Measurements from ENCODE around the gene TBX6. TPM values are rescaled to one million over a fixed set of nuclear protein-coding genes. Genes with fewer than 3 reads are reported as not detected.

The TBX6 gene
- total and polyA plus RNA-seq, 2 donors (not counting 3 experiments of a cell fraction or from before 2014, with no cell fraction given): 0.40 to 0.60 TPM

DNA sequence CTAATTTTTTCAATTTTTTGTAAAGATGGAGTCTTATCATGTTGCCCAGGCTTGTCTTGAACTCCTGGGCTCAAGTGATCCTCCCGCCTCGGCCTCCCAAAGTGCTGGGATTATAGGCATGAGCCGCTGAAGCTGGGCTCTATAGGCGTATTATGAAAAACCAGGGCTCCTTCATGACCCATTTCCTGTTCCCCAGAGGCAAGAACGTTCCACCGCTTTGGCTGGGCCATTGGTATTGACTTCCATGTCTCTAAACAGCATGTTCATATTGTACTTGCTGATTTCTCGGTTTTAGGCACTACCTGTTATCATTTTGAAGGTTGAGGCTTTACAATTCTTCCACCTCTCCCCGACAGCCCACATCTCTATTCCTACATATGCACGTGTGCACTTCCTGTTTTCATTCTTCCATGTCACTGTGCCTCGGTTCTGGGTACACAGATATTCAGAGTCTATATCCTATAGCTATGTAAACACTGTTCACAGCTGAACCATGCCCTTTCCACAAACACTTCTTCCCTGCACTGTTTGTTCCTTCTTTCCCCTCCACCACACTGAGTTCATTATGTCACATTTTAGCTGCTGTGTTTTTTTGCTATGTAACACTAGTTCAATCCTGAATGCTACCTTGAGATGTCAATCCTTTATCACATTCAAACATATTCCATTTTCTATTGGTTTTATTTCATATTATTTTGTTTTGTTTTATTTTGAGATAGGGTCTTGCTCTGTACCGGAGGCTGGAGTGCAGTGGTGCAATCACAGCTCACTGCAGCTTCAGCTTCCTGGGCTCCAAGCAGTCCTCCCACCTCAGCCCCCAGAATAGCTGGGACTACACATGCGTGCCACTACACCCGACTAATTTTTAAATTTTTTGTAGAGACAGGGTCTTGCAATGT, 48.1 kb upstream of the TBX6 start:
- Histone ChIP-seq H3K9me1 (replicated peaks; ENCODE audit: control insufficient read depth, extremely low read depth, insufficient read depth, low read length) (no peaks in the 10 kb centered on the region), H3K27me3 (ENCODE audit: control insufficient read depth in 2 of 2, insufficient read depth in 2 of 2, low read length in 2 of 2) (no peaks in the 10 kb centered on the region), H3K36me3 (ENCODE audit: control insufficient read depth in 2 of 2, extremely low read depth in 1 of 2, insufficient read depth in 2 of 2, low read length in 2 of 2) (no peaks in the 10 kb centered on the region), H3K4me3 (replicated peaks in 1 of 3; ENCODE audit: insufficient read depth in 1 of 3, low read depth in 1 of 3, low read length in 3 of 3) (no peak overlapping the region), H3K9me3 (replicated peaks; ENCODE audit: control insufficient read depth, insufficient read depth, low read length) (no peaks in the 10 kb centered on the region), H3K4me2 (ENCODE audit: insufficient read depth, low read length) (no peak overlapping the region), H3K4me1 (ENCODE audit: control insufficient read depth, extremely low read depth, insufficient read depth, low read length) (no peaks in the 10 kb centered on the region), H3K79me2 (ENCODE audit: control insufficient read depth, insufficient read depth, low read length) (no peaks in the 10 kb centered on the region), H3K9ac (replicated peaks; ENCODE audit: extremely low read depth, insufficient read depth, low read length) (no peak overlapping the region), H2AFZ (ENCODE audit: low read depth, low read length) (no peak overlapping the region), H4K20me1 (replicated peaks; ENCODE audit: control insufficient read depth, extremely low read depth, insufficient read depth, low read length) (no peaks in the 10 kb centered on the region), H3K27ac (ENCODE audit: insufficient read depth, low read depth, low read length) (no peak overlapping the region)
- BruUV-seq (replicated peaks): no TSS peak
- no peak for TF ChIP-seq MYC (IDR thresholded peaks at IDR 0.05; ENCODE audit: low read depth, low read length)
- TF ChIP-seq FOS (IDR thresholded peaks at IDR 0.05; ENCODE audit: borderline replicate concordance, insufficient read depth, low read length): no peak
- TF ChIP-seq, protein P1, sequence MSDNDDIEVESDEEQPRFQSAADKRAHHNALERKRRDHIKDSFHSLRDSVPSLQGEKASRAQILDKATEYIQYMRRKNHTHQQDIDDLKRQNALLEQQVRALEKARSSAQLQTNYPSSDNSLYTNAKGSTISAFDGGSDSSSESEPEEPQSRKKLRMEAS (IDR thresholded peaks at IDR 0.05; ENCODE audit: insufficient read depth, insufficient read length): no peak
- ChIA-PET CTCF (interaction anchor here (1.5 kb wide), 1 partner anchor 28 kb away, joined by 3 read pairs; no protein-coding TSS in a partner anchor), POLR2A (no interaction called here)
- DNase-seq (ENCODE audit: low read depth, low spot score) (no peak), FAIRE-seq (no peak)
- dilution Hi-C loops (cut with MboI; ENCODE audit: extremely low pct_ligation_motif_present, low sequenced_read_pairs) (no loop called here), intact Hi-C loops (cut with micrococcal nuclease) (no loop called here)

DNA sequence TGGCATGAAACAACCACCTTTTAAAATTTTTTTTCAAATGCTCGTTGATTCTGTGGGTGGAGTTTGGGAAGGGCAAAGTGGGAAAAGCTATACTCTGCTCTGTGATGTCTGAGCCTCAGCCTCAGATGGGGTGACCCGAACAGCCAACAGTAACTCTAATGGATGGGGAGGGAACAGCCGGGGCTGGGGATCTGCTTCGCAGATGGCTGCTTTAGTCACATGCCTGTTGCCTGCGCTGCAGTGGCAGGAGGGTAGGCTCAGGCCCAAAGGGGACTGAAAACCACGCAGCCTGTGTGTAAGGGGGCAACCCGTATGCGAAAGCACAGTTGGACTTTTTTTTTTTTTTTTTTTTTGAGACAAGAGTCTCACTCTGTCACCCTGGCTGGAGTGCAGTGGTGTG, 46.2 kb upstream of the TBX6 start:
- CTCF ChIA-PET: interaction anchor here (1.2 kb wide), 1 partner anchor 106 kb away, joined by 3 read pairs; no protein-coding TSS in a partner anchor
- no peaks in the 10 kb centered on the region for H3K79me2 ChIP-seq (ENCODE audit: control insufficient read depth, insufficient read depth, low read length)
- BruUV-seq (replicated peaks): no TSS peak
- no peaks in the 10 kb centered on the region for H3K4me1 ChIP-seq (ENCODE audit: control insufficient read depth, extremely low read depth, insufficient read depth, low read length)
- H3K4me2 ChIP-seq (ENCODE audit: insufficient read depth, low read length): no peak overlapping the region
- H3K9me1 ChIP-seq (replicated peaks; ENCODE audit: control insufficient read depth, extremely low read depth, insufficient read depth, low read length): no peaks in the 10 kb centered on the region
- no peaks in the 10 kb centered on the region for H4K20me1 ChIP-seq (replicated peaks; ENCODE audit: control insufficient read depth, extremely low read depth, insufficient read depth, low read length)
- H3K27me3 ChIP-seq (ENCODE audit: control insufficient read depth in 2 of 2, insufficient read depth in 2 of 2, low read length in 2 of 2): no peaks in the 10 kb centered on the region
- no peak overlapping the region for H3K9ac ChIP-seq (replicated peaks; ENCODE audit: extremely low read depth, insufficient read depth, low read length)
- no peaks in the 10 kb centered on the region for H3K9me3 ChIP-seq (replicated peaks; ENCODE audit: control insufficient read depth, insufficient read depth, low read length)
- FAIRE-seq (no peak), DNase-seq (ENCODE audit: low read depth, low spot score) (no peak)
- TF ChIP-seq, protein P1 (IDR thresholded peaks at IDR 0.05; ENCODE audit: insufficient read depth, insufficient read length): no peak
- TF ChIP-seq EZH2 (IDR thresholded peaks at IDR 0.05; ENCODE audit: borderline replicate concordance, low read depth, low read length, severe bottlenecking): no peak
- no peak for TF ChIP-seq FOS (IDR thresholded peaks at IDR 0.05; ENCODE audit: borderline replicate concordance, insufficient read depth, low read length)
- TF ChIP-seq, protein P2, sequence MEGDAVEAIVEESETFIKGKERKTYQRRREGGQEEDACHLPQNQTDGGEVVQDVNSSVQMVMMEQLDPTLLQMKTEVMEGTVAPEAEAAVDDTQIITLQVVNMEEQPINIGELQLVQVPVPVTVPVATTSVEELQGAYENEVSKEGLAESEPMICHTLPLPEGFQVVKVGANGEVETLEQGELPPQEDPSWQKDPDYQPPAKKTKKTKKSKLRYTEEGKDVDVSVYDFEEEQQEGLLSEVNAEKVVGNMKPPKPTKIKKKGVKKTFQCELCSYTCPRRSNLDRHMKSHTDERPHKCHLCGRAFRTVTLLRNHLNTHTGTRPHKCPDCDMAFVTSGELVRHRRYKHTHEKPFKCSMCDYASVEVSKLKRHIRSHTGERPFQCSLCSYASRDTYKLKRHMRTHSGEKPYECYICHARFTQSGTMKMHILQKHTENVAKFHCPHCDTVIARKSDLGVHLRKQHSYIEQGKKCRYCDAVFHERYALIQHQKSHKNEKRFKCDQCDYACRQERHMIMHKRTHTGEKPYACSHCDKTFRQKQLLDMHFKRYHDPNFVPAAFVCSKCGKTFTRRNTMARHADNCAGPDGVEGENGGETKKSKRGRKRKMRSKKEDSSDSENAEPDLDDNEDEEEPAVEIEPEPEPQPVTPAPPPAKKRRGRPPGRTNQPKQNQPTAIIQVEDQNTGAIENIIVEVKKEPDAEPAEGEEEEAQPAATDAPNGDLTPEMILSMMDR (IDR thresholded peaks at IDR 0.05; ENCODE audit: extremely low read depth in 1 of 2, insufficient read depth in 1 of 2, low read depth in 1 of 2, low read length in 2 of 2): no peak
- no peak for TF ChIP-seq POLR2AphosphoS5 (IDR thresholded peaks at IDR 0.05; ENCODE audit: insufficient read depth, low read depth, low read length)
- no peak for TF ChIP-seq MYC (IDR thresholded peaks at IDR 0.05; ENCODE audit: low read depth, low read length)
- TF ChIP-seq POLR2A (IDR thresholded peaks at IDR 0.05; ENCODE audit: low read depth, low read length): no peak
- no peak for TF ChIP-seq GATA2 (IDR thresholded peaks at IDR 0.05; ENCODE audit: insufficient read depth, insufficient read length, low read depth, low read length)
- no peak for TF ChIP-seq JUN (IDR thresholded peaks at IDR 0.05; ENCODE audit: borderline replicate concordance, insufficient read depth, insufficient read length, low read depth)
- dilution Hi-C loops (cut with MboI; ENCODE audit: extremely low pct_ligation_motif_present, low sequenced_read_pairs) (no loop called here), intact Hi-C loops (cut with micrococcal nuclease) (no loop called here)
- H3K4me3 ChIP-seq (replicated peaks in 1 of 3; ENCODE audit: insufficient read depth in 1 of 3, low read depth in 1 of 3, low read length in 3 of 3): no peak overlapping the region
- no peak overlapping the region for H2AFZ ChIP-seq (ENCODE audit: low read depth, low read length)
- POLR2A ChIA-PET: no interaction called here
- H3K27ac ChIP-seq (ENCODE audit: insufficient read depth, low read depth, low read length): no peak overlapping the region
- H3K36me3 ChIP-seq (ENCODE audit: control insufficient read depth in 2 of 2, extremely low read depth in 1 of 2, insufficient read depth in 2 of 2, low read length in 2 of 2): no peaks in the 10 kb centered on the region
